TTC549 (cell line): ENCODE data around the gene CRTC1.

Experiments
- FAIRE-seq: peaks from 2 replicates; lab custom pipeline; 2012; peaks lifted over from hg19 to GRCh38; lab: Jason Lieb, UNC

Gene CRTC1

GRCh38 chr19:18784786-18785120, 101.3 kb downstream of the CRTC1 start:
- FAIRE-seq, result no peak

DNA sequence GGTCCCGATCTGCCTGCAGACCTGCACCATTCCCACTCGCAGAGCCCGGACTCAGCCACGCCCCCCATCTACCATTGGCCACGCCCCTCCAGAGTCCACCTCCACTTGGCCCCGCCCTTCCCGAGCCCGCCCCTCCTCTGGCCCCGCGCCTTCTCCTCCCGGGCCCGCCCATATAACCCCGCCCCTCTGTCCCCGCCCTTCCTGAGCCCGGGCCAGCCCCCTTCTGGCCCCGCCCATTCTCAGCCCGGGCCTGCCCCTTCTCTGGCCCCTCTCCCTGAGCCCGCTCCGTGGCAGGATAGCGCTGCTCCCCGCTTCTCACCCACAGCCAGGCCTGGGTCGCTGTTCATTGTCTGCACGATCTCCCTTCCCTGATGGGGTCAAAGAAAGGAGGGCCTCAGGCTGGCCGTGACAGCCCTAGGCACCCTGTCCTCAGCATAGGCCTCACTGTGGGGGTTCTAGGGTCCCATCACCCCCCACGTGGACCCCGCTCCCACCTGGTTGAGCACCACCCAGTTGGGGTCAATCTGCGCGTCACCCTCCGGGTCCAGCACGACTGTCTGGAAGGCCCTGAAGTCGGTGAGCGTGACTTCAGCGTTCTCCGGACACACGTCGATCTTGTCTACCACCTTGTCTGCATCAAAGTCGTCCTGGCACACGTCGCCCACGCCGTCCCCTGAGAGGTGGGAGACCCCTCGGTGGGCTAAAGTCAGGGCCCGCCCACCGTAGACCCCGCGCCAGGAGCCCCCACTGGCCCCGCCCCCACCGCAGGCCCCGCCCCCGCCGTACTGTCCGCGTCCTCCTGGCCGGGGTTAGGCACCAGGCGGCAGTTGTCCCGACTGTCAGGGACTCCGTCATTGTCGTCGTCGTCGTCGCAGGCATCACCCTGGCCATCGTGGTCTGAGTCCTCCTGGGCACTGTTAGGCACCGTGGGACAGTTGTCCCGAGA, 102.0 kb downstream of the CRTC1 start:
- FAIRE-seq, result no peak

- no peak for FAIRE-seq
Measured at GRCh38 chr19:18788529-18789421, 105.3 kb downstream of the CRTC1 start.

DNA sequence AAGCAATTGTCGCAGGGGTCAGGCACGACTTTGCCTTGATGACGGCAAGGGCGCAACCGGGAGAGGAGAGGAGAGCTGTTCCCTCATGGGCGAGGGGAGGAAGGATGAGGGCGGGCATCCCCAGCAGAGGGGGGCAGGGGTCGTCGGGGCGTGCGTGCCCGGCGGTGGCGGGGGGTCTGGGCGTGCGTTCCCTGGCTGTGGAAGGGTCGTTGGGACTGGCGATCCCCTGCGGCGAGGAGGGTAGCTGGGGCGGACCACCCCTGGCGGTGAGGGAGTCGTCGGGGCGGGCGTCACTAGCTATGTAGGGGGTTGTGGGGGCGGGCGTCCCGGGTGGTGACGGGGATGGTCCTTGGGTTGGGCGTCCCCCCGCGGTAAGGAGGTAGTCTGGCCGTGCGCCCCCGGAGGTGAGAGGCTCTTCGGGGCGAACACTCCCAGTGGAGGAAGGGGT, 106.0 kb downstream of the CRTC1 start:
- no peak for FAIRE-seq

DNA sequence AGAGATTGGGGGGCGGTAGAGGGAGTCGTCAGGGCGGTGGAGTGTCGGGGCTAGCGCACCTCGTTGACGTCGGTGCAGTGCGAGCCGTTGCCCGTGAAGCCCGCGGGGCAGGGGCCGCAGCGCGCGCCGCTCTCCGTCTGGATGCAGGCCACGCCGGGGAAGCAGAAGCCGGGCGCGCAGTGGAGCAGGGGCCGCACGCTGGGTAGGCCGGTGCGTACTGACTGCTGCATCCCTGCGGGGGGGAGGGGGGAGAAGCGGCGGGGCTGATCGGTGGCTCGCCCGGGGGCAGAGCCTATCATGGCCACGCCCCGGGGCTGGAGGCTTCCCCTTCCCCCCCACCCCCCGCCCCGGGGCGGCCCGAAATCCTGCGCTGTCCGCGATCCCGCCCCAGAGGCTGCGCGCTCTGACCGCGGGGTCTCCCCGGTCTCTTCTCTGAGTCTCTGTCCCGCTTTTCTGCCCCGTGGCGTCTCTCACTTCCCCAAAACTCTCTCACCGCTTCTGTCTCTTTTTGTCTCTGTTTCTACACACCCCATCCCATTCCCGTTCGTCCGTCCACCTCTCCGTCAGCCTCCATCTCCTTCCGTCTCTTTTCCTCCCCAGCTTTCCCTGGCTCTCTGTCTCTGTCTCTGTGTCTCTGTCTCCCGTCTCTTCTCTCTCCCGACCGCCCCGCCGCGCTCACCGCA, 106.5 kb downstream of the CRTC1 start:
- FAIRE-seq, result no peak

DNA sequence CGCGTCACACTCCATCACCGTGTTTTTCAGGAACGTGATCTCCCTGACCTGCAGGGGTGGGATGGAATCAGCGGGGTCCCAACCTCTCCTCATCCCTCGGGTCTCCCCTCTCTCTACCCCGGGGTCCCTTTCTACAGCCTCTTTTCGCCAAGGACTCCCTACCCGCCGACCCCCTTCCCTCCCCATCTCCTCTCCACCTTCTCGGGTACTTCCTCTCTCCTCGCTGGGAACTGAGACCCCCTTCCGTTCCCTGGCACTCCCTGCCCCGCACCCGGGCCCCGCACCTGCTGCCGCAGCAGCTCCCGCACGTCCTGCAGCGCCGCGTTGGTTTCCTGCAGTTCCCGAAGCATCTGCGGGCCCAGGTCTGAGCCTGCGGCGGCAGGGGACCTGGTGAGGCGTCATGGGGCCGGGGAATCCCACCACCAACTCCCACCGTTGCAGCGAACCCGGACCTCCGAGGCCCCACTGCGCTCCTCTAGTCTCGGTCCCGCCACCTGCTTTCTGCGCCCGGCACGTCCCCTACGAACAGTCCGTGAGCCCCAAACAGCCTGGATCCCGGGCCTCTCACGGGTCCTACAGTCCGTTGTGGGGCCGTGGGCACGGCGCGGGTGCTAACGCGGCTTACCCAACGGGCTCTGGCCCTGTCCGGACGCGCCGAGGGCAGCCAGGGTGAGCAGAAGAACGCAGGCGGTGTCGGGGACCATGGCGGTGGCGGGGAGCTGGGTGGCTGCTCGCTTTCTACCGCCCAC, 107.3 kb downstream of the CRTC1 start, which contains the start of gene COMP:
Gene COMP (minus strand): TSS at position 740 of the 749 bp plus-strand sequence. CDS start 36 bp downstream, at position 704.
- no peak for FAIRE-seq

DNA sequence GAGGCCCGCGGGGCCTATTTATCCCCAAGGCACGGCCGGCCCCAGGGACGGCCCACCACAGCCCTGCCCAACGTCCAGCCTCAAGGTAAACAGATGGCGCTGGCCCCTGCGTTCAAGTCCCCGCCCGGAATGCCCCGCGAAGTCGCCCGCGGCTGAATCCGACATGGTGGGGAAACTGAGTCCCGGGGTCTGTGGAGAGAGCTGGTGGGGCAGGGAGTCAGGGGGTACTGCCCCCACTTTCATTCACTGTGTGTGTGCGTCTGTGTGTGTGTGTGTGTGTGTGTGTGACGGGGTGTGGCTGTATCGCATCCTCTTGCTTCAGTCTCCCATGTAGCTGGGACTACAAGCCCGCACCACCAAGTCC, 107.8 kb downstream of the CRTC1 start:
- FAIRE-seq, result no peak

DNA sequence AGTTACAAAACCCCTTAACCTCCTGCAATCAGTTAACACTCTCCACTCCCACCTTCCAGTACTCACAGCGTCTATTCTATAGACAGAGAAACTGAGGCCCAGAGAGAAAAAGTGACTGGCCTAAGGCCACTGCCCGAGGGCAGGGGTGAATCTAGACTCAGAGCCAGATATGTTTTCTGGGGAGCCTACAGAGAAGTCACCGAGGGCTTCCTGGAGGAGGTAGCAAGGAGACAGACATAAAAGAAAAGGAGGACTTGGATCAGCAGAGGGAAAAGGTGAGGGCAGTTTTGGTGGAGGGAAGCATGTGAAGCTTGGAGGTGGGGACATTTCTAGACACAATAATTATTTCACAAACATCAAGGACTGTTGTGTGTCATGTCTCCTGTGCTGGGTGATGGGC, 109.2 kb downstream of the CRTC1 start:
- no peak for FAIRE-seq

DNA sequence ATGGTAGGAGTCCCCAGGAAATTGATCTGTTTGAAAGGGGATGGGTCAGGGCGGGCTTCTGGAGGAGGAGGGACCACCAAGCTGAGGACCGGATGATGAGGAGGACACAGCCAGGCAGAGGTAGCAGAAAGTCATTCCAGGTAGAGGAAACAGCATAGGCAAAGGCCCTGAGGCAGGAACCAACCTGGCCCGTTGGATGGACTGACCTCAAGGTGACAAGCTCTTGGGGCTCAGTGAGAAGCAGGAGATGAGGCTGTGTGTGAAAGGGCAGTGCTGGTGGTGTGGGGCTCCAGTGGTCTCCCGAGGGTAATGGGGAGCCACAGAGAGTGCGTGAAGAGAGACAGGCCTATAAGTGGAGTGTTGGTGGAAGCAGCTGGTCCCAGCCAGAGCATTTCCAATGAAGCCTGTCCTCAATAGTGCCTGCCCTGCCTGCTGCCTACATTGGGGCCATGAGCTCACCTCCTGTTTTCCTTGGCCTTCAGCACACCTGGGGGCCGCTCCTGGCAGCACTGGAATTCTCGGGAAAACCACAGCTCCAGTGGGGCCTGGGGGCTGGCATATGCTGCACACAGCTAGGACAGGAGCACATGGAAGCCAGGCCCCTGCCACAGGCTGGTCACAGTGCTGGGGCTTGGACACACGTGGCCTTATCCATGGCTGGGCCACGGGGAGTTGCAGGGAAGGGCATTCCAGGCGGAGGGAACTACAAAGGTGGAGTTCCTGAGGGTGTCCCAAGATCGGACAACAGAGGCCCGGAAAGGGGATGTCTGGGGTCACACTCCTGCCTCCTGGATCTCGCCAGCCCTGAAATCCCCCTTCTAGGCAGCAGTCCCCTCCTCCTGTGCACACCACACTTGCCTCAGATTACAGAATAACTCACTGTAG, 109.9 kb downstream of the CRTC1 start:
- FAIRE-seq, result no peak

DNA sequence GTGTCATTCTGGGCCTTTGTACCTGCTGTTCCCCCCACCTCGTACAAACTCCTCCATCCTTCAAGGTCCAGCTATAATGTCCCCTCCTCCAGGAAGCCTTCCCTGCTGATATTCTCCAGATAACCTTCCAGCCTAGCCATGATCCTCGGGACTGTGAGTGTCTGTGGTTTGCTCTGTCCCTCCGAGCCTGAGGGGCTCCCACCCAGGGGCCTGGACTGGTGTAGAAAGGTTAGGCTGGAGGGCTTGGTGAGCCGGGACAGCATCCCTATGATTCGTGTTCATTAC, 110.5 kb downstream of the CRTC1 start:
- FAIRE-seq, result no peak

- no peak for FAIRE-seq
Measured at GRCh38 chr19:18794692-18795091, 111.2 kb downstream of the CRTC1 start.

- no peak for FAIRE-seq
Measured at GRCh38 chr19:18795540-18795939, 112.1 kb downstream of the CRTC1 start.

DNA sequence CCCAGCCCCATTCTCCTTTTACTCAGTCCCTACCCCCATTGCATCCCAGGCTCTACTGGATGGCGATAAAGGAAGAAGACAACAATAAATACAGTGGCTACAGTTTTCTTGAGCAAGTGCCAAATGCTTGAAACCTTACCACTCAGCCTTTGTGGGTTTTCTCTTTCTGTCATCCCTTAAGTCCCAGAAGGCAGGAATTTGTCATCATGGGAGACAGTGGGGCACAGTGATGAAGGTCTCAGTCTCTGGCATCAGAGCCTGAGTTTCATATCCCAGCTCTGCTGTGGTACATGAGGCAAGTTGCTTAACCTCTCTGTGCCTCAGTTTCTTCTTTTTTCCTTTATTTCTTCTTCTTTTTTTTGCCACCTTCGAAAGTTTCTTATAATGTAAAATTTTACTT, 112.8 kb downstream of the CRTC1 start:
- FAIRE-seq, result no peak

DNA sequence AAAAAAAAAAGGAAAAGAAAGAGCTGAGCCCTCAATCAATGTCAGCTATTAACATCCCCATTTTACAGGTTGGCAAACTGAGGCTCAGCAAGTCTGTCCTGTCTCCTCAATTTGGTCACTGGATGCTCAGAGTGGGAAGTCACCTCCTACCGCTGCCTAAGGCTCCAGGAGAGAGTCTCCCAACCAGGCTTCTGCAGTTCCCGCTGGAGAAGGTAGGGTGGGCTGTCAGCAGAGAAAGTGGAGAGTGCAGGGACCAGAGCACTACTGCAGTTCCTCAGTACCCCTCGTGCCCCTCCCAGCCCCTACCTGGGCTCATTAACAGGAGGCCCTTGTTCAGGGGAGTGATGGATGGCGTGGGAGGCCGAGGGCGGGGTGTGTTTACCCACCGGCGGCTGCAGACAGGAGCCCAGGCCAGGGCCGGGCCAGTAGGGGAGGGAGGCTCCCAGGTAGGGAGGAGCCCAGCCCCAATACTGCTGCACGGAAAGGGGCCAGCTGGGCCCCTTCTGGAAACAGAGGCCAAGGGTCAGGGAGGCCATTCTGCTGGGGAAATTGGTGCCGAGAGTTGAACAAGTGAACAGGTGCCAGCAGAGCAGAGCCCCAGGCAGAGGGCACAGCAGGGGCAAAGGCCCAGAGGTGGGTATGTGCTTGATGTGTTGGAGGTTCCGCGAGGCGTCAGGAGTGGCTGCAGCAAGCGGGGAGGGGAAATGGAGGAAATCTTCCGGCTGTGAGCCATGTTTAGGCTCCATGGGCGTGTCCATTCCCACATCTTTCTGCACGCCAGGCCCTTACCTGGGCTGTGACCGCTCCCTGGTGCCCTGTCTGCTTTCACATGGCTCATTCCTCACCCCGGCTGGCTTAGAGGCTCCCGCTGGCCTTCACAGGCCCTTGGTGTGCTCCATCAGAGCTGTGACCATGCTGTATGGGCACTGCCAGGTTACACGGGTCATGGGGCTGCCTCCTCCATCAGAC, 115.2 kb downstream of the CRTC1 start:
- FAIRE-seq, result no peak

DNA sequence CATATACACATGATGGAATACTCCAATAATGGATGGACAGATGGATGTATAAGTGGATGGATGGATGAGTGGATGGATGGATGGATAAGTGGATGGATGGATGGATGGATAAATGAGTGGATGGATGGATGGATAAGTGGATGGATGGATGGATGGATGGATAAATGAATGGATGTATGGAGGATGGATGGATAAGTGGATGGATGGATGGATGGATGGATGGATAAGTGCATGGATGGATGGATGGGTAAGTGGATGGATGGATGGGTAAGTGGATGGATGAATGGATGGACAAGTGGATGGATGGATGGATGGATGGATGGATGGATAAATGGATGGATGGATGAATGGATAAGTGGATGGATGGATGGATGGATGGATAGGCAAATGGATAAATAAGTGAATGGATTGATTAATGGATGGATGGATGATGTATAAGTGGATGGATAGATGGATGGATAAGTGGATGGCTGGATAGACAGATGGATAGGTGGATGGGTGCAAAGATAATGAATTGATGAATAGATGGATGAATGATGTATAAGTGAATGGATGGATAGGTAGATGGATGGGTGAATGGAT, 116.0 kb downstream of the CRTC1 start:
- FAIRE-seq, result no peak

DNA sequence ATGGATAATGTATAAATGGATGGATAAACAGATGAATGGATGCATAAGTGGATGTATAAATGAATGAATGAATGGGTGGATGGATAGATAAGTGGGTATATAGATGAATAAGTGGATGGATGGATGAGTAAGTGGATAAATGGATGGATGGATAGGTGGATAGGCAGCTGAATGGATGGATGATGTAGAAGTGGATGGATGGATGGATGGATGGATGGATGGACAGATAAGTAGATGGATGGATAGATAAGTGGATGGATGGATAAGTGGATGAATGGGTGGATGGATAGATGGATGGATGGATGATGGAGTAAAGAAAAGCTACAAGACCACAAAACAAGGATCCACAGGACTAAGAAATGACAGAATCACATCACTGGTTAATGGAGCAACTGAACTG, 116.6 kb downstream of the CRTC1 start:
- FAIRE-seq, result no peak

- FAIRE-seq, result no peak
Measured at GRCh38 chr19:18800636-18801035, 117.2 kb downstream of the CRTC1 start.

GRCh38 chr19:18802354-18802753, 118.9 kb downstream of the CRTC1 start:
- FAIRE-seq, result no peak

GRCh38 chr19:18803550-18804138, 120.2 kb downstream of the CRTC1 start:
- no peak for FAIRE-seq
